Activated naive CD8-positive, alpha-beta T cell treated with anti-CD3 and anti-CD28 coated beads, Interleukin-2, amount 50 U/mL, for 24 hours (primary cell): Measurements from ENCODE around the gene TNS3.

ENCODE experiments used
- ATAC-seq: fragments of 150-1000 bp; cut with Tn5 transposase; one replicate; pipeline ENCODE4 v1.10.0; 2021
- DNase-seq: peaks from one replicate; pipeline ENCODE4 v3.0.0; 2021
- H3K27ac Mint-ChIP-seq: one replicate; pipeline ENCODE4 v1.8.0; 2021; ENCODE audit warnings: mild to moderate bottlenecking, mixed read lengths
- H3K27me3 Mint-ChIP-seq: one replicate; pipeline ENCODE4 v1.8.0; 2021; ENCODE audit warnings: mixed read lengths
- H3K36me3 Mint-ChIP-seq: one replicate; pipeline ENCODE4 v1.8.0; 2021; ENCODE audit warnings: low read depth, mixed read lengths
- H3K4me1 Mint-ChIP-seq: one replicate; pipeline ENCODE4 v1.8.0; 2021; ENCODE audit warnings: mixed read lengths
- H3K4me3 Mint-ChIP-seq: one replicate; pipeline ENCODE4 v1.8.0; 2021; ENCODE audit warnings: mild to moderate bottlenecking, moderate library complexity, mixed read lengths
- H3K9me3 Mint-ChIP-seq: one replicate; pipeline ENCODE4 v1.8.0; 2021; ENCODE audit warnings: mixed read lengths

TNS3 gene

DNA sequence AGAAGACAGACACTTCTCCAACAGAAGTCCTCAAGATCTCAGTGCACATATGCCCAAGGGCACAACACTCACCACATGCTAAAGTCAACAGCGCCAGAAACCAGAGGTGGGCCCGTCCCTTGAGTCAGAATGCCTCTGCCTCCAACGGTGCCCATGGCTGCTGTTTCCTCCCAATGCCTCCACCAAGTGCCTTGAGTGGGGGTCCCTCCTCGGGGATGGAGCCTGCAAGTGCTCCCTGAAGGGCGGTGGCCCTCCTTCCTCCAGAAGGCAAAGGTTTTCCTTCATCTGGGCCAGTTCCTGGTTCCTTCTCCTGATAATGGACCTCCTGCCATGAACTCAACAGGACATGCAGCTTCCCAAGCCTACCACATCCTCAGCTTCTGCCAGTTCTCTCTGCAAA, 58.5 kb downstream of the TNS3 start:
- H3K27me3 Mint-ChIP-seq, result no peaks in the 10 kb centered on the region
- H3K4me1 Mint-ChIP-seq, result no peaks in the 10 kb centered on the region
- no peak for ATAC-seq
- DNase-seq, result no peak
- no peak overlapping the region for H3K27ac Mint-ChIP-seq
- no peaks in the 10 kb centered on the region for H3K9me3 Mint-ChIP-seq
- no peak overlapping the region for H3K4me3 Mint-ChIP-seq
- no peaks in the 10 kb centered on the region for H3K36me3 Mint-ChIP-seq

DNA sequence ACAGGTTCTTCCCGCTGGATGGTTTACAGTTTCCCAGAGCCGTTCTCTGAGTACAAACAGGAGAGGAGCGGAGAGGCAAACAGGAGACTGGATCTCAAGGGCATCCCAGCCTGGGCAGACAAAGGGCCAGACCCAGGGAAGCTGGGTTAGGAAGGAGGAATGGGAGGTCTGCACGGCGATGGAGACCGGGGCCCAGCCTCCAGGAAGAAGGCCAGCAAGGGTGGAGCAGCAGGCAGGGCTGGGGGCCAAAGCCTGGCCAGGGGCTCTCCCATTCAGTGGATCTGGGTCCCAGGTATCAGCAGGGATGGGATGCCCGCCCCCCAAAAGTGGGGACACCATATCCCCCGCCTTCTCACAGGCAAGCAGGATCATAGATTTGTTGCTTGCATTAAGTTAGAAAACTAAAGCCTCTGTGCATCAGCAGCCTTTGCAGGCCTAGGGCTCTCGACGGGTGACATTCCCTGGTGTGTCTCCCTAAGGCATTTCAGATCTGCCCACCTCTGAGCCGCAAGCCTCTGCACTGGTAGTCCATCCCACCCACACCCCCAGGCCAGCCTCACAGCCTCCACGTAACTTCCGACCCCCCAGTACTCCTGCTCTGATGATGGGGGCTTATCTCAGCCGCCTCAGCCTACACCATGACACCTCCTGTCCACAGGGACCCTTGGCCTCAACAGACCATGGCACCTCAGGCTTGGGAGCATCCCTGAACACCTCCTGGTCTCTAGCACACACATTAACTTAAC, 59.9 kb downstream of the TNS3 start:
- Mint-ChIP-seq H3K4me3 (no peak overlapping the region), H3K36me3 (no peaks in the 10 kb centered on the region), H3K27me3 (peaks cover 6% of the 10 kb centered on the region), H3K9me3 (no peaks in the 10 kb centered on the region), H3K4me1 (peaks cover 2% of the 10 kb centered on the region), H3K27ac (no peak overlapping the region)
- ATAC-seq, result no peak
- no peak for DNase-seq

DNA sequence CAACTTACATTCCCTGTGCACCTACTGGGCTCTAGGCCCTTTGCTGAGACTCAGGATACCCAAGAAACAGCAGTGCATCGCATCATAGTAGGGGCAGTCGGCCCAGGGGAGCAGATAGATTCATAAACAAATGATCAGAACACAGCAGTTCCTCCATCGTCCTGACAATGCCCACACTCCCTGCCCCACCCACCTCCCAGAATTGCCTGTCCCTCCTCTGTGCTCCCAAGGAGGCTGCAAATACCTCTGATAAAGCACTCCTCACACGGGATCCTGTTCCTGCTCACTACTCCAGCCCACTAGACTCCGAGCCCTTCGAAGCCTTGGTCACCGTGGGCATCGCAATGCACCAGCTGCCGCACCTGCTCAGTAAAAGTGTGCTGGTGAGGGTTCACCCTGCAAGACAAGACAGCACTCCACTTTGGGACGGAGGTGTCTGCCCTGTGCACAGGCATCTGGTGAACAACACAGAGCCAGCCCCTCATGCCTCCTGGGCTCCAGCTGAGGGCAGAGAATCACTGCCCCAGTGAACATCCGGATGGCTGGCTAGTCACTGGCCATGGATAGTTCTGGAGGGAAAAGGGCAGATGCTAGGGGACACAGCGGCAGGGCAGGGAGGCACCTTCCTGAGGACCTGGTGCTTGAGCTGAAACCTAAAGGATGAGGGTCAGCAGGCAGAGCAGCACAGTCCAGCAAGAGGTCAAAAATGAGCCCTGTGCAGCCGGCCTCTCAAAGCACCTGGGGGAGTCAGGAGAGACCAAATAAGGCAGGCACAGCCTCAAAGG, 60.7 kb downstream of the TNS3 start:
- Mint-ChIP-seq H3K36me3 (no peaks in the 10 kb centered on the region), H3K4me1 (peaks cover 2% of the 10 kb centered on the region), H3K27ac (no peak overlapping the region), H3K27me3 (peaks cover 6% of the 10 kb centered on the region), H3K4me3 (no peak overlapping the region), H3K9me3 (no peaks in the 10 kb centered on the region)
- ATAC-seq, result no peak
- DNase-seq, result no peak

DNA sequence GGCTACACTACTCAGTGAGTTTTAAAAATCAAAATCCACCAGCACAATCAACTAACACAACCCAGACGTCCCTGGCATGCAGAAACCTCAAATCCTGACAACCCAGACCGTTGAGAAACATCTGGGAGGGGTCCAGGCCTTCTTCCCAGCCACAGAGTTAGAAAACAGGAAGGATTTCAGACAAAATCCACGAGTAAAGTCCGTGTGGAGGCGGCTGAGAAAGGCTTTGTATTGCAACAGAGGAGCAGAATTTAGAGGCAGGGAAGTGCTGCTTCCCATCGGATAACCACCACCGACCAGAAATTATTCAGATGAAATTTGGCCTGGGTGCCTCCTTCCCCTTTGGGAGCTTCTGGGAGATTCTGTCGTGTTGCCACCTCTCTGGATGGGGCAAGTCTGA, 61.5 kb downstream of the TNS3 start:
- ATAC-seq (no peak), DNase-seq (no peak)
- Mint-ChIP-seq H3K4me3 (no peak overlapping the region), H3K4me1 (peaks cover 2% of the 10 kb centered on the region), H3K27me3 (peaks cover 6% of the 10 kb centered on the region), H3K36me3 (no peaks in the 10 kb centered on the region), H3K27ac (no peak overlapping the region), H3K9me3 (no peaks in the 10 kb centered on the region)

DNA sequence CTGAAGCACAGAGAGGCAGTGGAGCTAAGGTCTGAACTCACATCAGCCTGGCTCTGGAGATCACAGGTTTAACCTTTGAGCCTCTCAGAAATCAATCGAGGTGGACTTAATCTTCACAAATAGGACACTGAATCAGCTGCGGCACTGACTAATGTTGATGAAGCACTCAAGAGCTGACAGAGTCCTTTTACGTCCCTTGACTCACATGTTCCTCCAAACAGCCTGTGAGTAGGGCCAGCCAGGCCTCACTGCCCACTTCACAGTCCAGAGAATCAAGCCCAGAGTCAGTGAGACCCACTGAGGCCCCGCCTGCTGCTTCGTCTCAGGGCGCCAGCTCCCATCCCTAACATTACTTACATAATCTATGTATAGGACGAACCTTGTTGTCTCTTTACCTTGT, 63.1 kb downstream of the TNS3 start:
- Mint-ChIP-seq H3K27ac (no peak overlapping the region), H3K27me3 (peaks cover 6% of the 10 kb centered on the region), H3K9me3 (no peaks in the 10 kb centered on the region), H3K4me3 (no peak overlapping the region), H3K4me1 (peaks cover 2% of the 10 kb centered on the region), H3K36me3 (no peaks in the 10 kb centered on the region)
- no peak for ATAC-seq
- DNase-seq, result no peak

DNA sequence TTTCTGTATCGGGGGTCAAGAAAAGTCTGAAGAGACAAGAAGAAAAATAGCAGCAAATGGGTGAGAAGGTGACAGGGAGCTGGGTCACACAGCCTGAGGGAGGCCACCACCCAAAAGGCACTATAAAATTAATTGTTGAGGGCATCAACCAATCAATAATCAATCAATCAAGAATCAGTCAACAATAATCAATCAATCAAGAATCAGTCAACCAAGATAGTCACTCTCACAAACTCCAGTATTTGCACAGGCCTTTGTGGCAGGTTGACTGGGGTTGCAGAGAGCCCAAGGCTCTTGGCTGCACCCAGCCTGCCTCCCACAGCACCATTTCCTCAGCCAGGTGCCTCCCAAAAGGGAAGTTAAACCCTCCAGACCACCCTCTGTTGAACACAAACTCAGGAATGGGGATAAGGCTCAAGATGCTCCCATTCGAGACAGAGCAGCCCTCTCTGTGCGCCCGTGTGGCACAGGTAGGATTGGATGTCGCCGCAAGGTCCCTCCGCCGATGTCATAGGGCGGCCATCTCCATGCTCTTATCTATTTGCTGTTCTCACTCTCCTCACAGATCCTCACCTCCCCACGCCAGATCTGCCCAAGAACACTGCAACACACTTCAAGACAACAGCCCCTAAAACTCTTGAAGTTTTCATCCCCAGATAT, 64.0 kb downstream of the TNS3 start:
- Mint-ChIP-seq H3K4me3 (no peak overlapping the region), H3K27ac (no peak overlapping the region), H3K36me3 (no peaks in the 10 kb centered on the region), H3K27me3 (peaks cover 6% of the 10 kb centered on the region), H3K4me1 (peaks cover 2% of the 10 kb centered on the region), H3K9me3 (no peaks in the 10 kb centered on the region)
- no peak for DNase-seq
- ATAC-seq, result no peak

DNA sequence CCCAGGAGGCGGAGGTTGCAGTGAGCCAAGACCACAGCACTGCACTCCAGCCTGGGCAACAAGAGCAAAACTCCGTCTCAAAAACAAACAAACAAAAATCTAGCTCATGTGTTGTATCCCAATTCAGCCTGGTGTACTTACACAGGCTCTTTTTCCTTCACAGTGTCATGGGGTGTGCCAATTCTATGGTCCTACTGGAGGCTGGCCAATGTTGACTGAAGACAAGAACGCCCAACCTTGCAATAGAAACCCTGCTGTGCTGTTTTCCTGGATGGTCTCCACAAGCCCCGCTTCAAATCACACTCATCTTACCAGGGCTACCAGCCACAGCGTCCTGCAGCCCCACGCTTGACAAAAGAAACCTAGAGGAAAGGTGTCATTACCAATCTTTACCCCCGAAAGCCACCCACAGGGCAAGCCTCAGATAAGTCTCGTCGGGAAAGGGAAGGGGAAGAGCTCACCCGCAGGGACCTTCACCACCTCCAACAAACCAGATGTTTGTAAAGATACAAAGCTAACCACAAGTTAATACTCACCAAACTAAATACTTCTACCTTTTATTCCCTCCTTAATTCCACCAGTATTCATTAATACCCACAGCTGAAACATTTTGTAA, 64.8 kb downstream of the TNS3 start:
- H3K27me3 Mint-ChIP-seq, result peaks cover 6% of the 10 kb centered on the region
- H3K36me3 Mint-ChIP-seq, result no peaks in the 10 kb centered on the region
- no peaks in the 10 kb centered on the region for H3K9me3 Mint-ChIP-seq
- no peak for DNase-seq
- H3K4me3 Mint-ChIP-seq, result no peak overlapping the region
- no peak overlapping the region for H3K27ac Mint-ChIP-seq
- H3K4me1 Mint-ChIP-seq, result peaks cover 2% of the 10 kb centered on the region
- ATAC-seq, result no peak

DNA sequence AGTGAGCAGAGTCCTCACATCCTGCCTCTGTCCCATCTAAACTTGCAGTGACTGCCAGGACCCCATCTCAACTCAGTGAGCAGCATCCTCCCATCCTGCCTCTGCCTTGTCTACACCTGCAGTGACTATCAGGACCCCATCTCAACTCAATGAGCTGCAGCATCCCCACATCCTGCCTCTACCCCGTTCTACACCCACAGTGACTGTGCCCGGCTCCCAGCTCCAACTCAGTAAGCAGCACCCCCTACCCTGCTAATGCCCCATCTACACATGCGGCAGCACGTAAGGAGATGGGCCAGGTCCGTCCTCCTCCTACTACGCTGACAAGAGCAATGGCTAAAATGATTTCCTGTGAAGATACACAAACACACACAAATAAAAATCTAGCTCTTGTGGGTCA, 65.5 kb downstream of the TNS3 start:
- Mint-ChIP-seq H3K4me1 (peaks cover 2% of the 10 kb centered on the region), H3K9me3 (no peaks in the 10 kb centered on the region), H3K4me3 (no peak overlapping the region), H3K27me3 (peaks cover 6% of the 10 kb centered on the region), H3K36me3 (no peaks in the 10 kb centered on the region), H3K27ac (no peak overlapping the region)
- DNase-seq, result no peak
- ATAC-seq, result no peak

DNA sequence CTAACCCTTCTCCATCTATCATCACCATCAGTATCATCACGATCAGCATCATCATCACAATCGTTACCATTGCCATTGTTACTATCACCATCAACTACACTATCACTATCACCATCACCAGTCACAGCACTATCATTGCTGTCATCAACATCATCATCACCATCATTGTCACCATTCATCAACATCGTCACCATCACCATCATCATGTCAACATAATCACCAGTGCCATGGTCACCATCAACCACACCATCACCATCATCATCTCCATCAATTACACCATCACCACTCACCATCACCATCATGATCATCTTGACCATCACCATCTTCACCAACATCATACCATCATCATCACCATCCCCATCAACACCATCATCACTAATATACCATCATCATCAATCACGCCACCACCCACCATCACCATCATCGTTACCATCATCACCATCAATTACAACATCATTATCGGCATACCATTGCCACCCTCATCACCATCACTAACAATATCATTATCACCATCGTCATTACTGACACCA, 66.5 kb downstream of the TNS3 start:
- ATAC-seq, result no peak
- no peak for DNase-seq
- no peak overlapping the region for H3K4me3 Mint-ChIP-seq
- H3K27ac Mint-ChIP-seq, result no peak overlapping the region
- H3K36me3 Mint-ChIP-seq, result no peaks in the 10 kb centered on the region
- H3K4me1 Mint-ChIP-seq, result peaks cover 2% of the 10 kb centered on the region
- H3K9me3 Mint-ChIP-seq, result no peaks in the 10 kb centered on the region
- peaks cover 6% of the 10 kb centered on the region for H3K27me3 Mint-ChIP-seq

DNA sequence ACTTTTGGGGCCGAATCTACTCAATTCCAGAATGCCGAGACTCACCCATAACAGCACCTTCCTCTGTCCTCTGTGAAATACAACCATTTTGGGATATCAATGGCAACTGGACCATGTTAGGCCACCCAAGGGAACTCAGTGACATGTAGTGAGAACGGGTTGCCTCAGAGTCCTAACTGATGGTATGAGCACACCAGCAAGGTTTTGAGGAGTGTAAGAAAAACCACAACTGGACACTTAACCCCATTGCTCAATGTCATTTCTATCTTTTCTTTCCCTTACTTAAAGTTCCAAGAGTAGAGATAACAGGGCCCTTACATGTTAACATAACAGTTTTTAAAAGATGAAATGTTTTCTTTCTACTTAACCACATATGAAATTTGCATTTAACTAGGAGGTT, 67.1 kb downstream of the TNS3 start:
- no peak overlapping the region for H3K4me3 Mint-ChIP-seq
- no peak for DNase-seq
- no peaks in the 10 kb centered on the region for H3K36me3 Mint-ChIP-seq
- no peak overlapping the region for H3K27ac Mint-ChIP-seq
- H3K9me3 Mint-ChIP-seq, result no peaks in the 10 kb centered on the region
- H3K27me3 Mint-ChIP-seq, result peaks cover 6% of the 10 kb centered on the region
- H3K4me1 Mint-ChIP-seq, result peaks cover 2% of the 10 kb centered on the region
- ATAC-seq, result no peak

DNA sequence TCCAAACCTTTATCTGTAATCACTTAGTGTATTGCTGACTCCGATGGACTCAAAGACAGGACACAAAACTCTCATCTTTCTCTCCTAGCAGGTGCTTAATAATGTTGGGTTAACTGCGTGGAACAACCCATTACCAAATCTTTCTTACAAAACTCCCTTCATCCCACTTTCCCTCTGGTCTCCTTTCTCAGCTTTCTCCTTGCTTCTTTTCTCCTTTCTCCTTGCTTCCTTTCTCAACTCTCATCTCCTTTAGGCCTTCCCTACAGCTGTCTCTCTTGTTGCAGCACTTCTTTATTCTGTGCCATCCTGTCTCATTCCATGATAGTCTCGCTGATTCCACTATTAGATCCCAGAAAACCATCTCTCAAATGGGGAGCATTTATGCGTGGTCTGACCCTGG, 67.5 kb downstream of the TNS3 start:
- ATAC-seq (no peak), DNase-seq (no peak)
- Mint-ChIP-seq H3K4me1 (peaks cover 2% of the 10 kb centered on the region), H3K36me3 (no peaks in the 10 kb centered on the region), H3K9me3 (no peaks in the 10 kb centered on the region), H3K27ac (no peak overlapping the region), H3K4me3 (no peak overlapping the region), H3K27me3 (peaks cover 6% of the 10 kb centered on the region)

DNA sequence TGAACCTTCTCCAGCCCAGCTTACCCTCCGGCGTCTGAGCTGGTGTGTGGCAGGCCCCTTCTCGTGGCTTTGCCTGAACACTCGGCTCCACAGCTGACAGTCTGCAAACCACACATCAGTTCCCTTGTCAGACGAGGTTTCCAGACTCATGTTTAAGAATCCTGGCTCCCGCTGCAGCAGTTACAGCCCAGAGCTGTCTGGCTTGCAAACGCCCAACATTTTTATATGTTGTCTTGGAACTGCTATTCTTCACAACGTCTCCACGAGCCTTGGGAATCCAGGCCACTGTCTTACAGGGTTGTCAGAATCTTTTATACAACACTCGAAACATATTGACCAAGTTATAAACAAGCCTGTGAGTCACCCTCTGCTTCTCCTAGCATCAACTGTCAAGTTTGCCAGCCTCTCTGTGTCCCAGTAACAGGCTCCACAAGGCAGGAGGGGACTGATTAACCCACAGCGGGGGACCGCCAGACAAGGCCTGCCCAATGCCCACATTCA, 68.1 kb downstream of the TNS3 start:
- Mint-ChIP-seq H3K4me3 (no peak overlapping the region), H3K27ac (no peak overlapping the region), H3K36me3 (no peaks in the 10 kb centered on the region), H3K27me3 (peaks cover 6% of the 10 kb centered on the region), H3K9me3 (no peaks in the 10 kb centered on the region), H3K4me1 (peaks cover 2% of the 10 kb centered on the region)
- ATAC-seq (no peak), DNase-seq (no peak)

DNA sequence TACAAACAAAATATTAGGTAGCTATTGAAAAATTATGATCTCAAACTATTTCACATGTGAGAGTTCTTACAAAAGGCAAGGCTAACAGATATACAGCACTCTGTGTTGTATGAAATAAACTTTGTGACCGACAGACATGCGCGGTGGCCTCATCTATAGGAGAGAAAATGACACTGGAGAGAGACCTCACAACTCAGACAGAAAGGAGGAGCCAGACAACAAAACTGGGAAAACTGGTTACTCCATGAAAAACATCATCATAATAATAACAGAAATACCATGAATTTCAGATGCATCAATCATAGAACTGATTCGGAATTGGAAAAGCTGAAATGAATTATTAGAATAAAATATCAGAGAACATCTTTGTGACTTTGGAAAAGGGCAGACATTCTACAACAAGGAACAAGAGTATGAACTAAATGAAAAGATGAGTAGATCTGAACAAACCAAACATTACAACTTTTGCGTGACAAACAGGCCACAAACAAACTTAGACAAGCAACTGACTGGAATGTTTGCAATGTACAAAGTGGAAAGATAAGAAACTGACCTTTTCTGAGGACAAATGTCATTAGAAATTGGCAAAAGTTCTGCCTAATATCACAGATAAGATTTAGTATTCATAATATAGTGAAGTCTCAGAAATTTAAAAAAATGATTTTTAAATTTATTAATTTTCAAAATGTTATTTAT, 69.3 kb downstream of the TNS3 start:
- Mint-ChIP-seq H3K9me3 (no peaks in the 10 kb centered on the region), H3K4me1 (peaks cover 2% of the 10 kb centered on the region), H3K27ac (no peak overlapping the region), H3K4me3 (no peak overlapping the region), H3K36me3 (no peaks in the 10 kb centered on the region), H3K27me3 (peaks cover 6% of the 10 kb centered on the region)
- no peak for ATAC-seq
- DNase-seq, result no peak
